CD4-positive, alpha-beta T cell treated with Interleukin-2 at 100 ng/mL for 4 hours (primary cell): ENCODE results near the gene PRR29.
"Not testable (repeated sequence)": the region's sequence is repeated elsewhere in the genome, so short reads cannot be mapped to it uniquely, and the experiment has no call there.

Experiments used
- DNase-seq: peaks from one replicate; pipeline ENCODE4 v3.0.0-alpha.2; 2020; ENCODE audit warnings: low spot score

PRR29 gene

DNA sequence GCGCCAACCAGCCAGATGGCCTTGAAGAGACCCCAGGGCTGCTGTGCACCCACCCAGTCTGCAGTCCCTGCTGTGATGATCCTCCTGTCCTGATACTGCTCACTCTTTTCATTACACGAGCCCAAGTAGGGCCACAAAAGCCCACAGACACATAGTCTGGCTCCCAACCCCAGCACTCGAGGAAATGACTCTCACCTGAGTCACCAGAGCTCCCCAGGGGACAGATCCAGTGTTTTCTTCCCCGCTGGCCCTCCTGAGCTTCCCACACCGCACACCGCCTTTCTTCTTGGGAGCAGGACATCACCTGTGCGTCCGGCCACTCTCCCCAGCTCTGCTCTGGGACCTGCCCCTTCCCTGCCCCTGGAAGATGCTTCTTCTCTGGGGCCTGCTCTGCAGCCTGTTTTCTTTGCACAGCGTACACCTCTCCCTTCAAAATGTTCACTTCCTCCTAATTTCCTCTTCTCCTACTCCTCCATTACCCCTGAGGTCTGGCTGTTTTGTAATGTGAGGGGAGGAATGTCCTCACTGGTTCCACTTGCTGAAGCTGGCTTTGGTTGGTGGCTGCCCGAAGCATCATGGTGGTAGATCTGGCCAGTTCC, 23.5 kb upstream of the PRR29 start:
- DNase-seq: no peak

DNA sequence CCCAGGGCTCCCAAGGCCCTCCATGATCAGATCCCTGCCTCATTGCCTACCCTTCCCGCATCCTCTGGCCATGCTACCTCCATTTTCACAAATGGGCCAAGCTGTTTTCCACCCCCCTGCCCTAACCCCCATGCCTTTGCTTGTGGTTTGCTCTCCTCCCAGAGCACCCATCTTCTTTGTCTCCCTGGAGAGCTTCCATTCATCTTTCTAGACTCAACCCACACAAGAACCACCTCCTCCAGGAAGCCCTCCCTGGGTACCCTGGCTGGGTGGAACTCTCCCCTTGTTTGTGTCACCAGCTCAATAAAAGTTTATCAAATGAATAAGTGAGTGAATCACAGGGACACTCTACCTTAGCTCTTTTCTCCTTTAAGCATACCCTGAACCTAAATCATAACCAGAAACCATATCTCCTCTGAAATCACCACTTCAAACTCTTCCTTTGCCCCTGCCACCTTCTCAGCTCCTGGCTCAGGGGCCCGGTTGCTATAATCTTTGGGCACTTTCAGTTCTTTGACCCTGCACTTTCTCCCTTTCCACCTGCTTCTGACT, 22.5 kb upstream of the PRR29 start:
- no peak for DNase-seq

DNA sequence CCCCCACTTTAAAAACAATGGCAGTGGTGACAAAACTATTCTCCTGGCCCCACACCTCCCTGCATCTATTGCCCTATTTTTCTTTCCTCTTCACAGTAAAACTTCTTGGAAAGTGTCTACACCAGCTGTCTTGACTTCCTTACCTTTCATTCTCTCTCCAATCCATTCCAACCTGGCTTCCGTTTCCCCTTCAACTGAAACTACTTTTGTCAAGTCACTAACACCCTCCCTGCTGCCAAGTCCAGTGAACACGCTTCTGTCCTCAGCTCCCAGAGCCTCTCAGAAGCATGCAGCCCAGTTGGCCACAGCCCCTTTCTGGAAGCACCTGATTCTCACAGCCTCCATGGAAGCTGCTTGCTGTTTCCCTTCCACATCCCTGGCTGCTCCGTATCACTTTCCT, 21.4 kb upstream of the PRR29 start:
- no peak for DNase-seq

DNA sequence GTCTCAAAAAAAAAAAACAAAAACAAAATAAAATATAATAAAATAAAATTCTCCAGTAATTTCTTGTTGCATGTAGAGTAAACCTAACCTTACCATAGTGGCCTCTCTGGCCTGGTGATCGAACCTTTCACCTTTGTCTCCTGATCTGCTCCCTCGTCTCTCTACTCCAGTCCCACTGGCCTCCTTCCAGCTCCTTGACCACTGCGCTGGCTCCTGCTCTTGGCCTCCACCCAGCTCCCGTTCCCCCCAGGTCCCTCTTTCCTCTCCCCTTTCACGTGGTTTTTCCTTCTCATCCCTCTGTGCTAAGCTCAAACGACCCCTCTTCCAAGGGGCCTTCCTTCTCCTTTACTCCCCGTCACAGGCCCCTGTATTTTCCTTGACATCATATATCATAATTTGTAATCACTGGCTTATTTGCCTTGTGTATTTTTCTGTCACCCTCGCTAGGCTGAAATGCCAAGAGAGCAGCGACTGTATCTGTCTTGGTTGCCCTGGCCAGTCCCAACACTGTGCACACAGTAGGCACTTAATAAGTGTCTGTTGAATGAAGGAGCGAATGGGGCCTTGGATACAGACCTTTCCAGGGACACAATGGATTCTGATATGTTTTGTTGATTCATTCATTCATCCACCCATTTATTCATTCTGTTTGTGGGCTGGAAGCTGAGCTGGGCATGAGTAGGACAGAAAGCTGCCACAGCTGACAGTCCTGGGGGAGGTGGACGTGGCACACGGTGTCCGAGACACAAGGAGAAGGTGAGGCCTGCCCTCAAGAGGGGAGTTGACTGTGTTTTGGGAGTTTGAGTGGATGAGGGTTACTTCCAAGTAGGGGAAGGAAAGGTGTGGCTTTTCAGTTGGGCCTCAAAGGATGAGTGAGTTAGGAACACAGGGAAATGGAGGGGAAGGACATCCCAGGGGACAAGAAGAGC, 19.6 kb upstream of the PRR29 start:
- DNase-seq: no peak

DNA sequence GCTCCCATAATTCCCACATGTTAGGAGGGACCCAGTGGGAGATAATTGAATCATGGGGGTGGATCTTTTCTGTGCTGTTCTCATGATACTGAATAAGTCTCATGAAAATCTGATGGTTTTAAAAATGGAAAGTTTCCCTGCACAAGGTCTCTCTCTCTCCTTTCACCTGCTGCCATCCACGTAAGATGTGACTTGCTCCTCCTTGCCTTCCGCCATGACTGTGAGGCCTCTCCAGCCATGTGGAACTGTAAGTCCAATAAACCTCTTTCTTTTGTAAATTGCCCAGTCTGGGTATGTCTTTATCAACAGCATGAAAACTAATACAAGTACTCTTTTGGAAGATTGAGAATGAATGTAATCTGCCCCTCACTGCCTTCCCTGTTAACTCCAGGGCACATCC, 15.5 kb upstream of the PRR29 start:
- not testable (repeated sequence) for DNase-seq

DNA sequence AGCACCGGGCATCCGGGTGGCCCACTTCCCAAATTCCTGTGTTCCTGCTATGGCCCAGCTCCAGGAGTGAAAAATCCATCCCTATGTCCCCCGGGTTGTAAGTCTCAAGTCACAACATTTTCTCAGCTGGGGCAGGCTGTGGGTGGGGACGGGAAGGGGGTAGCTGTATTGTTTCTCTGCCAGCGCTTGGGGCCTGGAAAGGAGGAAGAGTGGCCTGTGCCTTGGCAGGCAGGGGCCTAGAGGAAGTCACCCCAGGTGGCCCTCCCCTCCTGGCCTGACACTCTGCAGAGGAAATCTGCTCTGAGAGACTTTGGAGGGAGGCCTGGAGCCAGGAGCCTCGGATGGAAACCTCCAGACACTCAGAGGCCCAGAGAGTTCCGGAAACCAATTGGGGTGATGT, 14.8 kb upstream of the PRR29 start:
- no peak for DNase-seq

DNA sequence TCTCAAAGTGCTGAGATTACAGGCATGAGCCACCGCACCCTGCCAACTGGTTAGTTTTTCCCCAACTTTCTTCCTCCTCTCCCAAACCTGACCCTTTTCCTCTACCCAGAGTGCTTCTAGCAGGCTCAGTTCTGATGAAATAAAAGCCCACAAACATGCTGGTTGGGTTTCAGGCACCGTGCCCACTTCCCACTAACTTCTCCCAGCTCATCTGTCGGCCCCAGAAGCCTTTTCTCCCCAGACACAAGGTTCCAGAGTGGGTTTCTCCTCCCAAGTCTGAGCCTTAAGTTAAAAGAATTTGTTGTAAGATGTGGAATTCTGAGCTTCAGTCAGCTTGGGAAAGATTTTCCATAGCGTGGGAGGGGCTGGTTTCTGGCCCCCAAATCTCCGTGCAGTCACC, 13.9 kb upstream of the PRR29 start:
- DNase-seq: no peak

DNA sequence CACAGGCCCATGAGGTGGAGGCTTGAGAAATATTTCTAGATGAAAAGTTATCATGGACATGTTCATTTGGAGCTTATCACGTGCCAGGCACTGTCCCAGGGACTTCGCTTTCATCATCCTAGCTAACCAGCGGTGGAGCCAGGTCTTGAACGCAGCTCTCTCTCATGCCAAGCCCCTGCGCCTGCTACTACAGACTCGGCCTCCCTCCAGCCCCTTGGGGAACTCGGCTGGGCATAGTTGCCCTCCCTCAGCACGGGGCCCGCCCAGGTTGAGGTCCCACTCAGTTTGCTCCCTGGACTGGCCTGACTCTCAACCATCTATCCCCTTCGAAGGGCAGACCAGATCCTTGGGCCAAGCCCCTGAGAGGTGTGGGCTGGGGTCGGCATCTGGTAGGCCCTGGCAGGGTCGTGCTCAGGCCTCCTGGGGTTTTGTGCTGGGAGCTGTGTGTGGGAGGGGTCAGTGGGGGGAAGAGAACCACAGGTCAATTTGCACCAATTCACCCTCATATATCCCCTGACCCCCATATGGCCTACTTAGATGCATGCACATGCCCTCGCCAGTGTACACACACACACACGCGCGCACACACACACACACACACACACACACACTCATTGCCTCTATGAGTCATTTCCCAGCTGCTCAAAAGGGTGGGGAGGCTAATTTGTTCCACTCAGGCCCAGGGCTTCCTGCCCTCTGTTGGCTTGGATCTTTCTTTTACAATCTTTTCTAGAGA, 13.3 kb upstream of the PRR29 start:
- DNase-seq: peak; percentile 85

DNA sequence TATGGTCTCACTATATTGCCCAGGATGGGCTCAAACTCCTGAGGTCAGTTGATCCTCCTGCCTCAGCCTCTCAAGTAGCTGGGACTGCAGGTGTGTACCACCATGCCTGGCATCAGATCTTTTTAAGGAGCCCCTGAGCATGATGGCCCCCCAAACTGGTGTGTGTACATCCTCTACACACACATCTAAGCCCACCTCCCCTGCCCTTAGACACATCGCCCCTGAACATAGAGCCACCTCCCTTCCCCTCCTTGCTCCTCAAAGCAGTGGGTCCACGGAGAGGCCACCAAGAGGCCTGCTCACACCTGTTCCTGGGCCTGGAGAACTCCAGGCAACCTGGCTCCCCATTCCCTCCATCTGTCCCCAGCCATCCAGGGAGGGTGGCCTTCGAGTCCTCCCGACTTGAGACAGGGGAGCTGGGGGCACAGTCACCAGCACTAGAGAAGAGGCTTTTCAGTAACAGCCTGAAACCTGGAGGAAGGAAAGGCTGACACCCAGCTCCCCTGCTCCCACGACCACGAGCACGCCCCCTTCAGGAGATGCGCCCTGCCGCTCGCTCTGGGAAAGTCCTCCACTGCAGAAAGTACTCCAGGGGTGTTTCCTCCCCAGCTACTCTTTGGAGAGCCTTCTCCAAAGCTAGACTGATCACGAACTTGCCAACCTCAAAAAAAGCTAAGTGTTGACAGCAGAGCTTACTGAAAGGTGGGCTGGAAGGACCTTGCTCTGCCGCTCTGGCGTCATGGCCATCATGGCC, 12.6 kb upstream of the PRR29 start:
- no peak for DNase-seq

DNA sequence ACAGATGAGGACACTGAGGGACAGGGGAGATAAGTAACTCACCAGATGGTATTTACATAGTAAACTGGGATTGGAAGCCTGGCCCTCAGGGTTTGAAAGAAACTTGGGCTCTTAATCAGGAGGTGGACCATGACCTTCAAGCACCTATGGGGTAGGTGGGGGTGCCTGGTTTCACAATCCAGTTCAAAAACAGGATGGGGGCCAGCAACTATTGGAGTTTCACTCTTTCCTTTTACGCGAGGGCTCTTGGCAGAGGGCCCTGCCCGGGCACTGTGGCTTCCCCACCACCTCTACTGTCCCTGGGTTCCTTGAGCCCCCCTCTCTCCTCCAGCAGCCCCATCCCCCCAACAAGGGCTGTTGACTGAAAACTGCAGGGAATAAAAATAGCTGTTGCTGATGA, 11.3 kb upstream of the PRR29 start:
- no peak for DNase-seq

DNA sequence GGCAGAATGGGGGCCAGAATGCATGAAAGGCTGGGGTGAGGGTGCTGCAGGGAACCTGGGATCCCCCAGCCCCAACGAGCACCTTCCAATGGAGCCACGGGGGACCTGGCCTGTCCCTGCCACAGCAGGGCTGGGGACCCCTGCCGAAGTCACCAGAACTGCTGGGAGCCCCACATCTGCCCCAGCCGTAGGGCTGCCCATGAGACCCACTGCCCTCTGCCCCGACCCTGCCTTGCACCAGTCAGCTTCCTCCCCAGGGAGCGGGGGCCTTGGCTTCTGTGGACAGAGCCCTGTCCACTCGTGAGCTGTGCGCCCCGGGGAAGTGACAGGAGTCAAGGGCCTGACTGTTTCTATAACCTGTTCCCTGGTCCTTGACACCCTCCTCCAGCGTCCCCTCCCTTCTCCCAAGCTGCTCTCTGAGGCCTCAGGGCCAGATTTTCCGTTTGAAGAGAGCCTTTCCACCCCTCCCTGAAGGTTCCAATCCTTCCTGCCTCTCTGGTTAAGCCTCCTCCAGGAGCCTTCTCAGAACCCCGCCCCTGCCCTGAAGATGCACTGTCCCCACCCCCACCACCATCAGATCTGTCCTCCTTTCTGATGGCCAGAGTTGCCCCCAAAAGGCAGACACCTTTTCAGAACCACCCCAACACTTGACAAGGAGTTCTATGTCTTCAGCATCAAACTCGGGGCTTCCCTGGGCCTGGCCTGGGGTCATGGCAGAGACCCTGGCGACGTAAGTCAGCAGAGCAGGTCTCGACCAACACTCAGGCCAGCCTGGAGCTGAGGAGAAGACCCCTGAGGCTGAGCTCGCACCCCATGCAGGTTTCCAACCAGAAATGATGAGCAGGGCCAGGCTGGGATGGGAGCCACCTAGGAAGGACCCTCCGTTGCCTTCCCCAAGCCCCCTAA, 10.7 kb upstream of the PRR29 start:
- DNase-seq: no peak

DNA sequence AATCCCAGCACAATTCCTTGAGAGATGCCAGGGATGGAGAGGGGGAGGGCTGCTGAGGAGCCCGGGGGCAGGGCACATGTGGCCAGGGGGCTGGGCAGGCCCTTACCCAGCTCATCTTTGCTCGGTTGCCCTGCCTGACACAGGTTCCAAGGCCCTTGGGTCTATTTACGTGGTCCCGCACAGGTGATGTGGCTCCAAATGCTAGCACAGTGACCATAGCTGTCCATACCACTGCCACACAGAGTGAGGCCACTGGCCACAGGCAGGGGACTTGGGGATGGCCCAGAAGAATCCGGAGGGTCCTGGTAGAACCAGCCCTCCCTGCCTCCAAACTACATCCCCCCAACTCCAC, 10.0 kb upstream of the PRR29 start:
- DNase-seq: no peak

DNA sequence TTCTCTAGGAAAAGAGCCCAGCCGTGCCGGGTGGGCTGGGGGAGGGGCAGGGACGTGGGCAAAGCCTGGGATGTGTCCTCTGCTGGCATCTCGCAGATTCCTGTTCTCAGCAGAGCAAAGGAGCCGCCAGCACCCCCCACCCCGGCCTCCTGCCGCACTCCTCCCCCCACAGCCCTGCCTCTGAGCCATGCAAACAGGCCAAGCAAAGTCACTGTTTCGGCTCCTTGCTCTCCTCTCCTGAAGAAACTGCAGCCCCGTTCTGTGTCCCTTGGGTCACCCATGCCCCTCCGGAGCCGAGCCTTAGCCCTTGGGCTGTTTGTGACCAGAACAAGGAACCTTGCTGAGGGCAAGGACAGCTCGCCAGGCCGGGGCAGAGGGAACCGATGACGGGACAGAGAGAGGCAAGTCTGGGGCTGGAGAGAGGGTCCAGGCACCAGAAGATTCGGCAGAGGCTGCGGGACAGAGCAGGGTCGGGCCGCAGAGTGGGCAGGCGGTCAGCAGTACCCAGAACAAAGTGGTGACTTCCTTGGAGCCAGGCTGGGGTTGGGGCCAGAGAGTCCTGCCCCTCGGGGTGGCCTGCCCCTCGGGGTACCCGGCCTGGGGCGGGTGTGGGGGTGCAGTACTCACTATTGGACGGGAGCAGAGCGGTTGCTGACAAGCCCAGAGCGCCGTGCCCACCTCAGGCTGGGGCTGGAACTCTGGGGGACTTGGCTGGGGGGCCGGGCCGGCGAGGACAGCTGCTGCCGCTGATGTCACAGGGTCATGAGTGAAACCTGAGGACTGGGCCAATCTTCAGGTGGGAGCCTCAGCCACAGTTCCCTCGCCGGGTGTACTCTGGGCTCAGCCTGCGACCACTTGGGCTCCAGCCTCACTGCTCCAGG, 9.2 kb upstream of the PRR29 start:
- no peak for DNase-seq

DNA sequence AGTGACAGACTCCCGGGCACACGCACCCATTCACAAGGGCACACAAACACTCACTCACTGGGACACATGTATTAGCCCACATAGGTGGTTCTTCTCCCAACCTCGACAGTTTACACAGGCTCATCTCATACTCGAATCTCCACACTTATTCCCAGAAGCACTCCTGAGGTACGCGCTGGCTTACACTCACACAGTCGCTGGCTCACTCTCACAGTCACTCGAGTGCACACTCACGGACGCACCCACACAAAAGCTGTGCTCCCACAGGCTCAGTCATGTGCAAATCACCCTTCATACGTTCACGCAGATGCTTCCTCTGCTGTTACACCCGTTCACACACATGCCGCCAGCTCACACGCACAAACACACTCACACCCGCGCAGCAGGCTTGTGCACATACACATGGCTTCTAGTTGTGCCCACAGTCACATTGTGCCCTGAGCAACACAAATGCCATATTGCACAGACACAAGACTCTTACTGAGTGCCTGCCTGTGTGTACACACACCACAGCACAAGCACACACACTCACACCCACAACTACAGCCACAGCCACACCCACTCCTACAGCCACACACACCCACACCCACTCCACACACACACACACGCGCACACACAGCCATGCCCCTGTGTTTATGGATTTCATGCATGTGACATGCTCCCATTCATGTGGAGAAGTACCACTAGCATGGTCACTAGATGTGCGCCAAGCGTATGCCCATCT, 8.4 kb upstream of the PRR29 start:
- DNase-seq: no peak

DNA sequence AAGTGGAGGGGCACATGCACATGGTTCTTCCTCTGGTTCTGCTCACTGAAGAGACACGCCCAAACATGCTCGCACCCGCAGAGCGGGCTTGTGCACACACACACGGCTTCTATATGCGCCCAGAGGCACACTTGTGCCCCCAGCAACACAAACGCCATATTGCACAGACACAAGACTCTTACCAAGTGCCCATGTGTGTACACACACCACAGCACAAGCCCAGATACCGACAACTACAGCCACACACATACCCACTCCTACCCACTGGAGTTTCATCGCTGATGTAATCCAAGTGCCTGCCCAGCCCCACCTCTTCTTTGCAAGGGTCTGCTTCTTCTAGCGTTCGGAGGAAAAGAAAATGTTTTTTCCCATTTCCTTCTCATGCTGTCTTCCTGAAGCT, 6.5 kb upstream of the PRR29 start:
- no peak for DNase-seq

DNA sequence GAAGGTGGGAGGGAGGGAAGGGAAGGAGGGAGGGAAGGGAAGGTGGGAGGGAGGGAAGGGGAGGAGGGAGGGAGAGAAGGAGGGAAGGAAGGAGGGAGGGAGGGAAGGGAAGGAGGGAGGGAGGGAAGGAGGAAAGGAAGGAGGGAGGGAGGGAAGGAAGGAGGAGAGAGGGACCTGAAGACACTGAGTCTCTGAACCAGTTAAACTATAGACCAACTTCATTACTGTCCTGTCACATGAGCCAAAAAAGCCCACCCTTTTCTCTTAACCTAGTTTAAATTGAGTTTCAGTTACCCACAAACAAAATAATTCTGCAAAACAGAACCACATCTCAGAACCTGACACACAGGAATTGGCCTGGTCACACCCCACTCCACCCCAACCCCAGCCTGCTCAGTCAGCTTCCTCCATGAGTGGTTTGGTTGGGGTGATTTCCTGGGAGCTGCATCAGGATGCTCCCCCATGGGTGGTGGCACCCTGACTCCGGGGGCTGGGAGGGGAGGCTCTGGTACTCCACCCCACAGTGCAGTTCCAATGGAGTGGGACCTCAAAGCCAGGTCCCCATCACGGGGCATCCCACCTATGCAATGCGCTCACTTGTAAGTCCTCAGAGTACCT, 4.7 kb upstream of the PRR29 start:
- peak; percentile 73 for DNase-seq

DNA sequence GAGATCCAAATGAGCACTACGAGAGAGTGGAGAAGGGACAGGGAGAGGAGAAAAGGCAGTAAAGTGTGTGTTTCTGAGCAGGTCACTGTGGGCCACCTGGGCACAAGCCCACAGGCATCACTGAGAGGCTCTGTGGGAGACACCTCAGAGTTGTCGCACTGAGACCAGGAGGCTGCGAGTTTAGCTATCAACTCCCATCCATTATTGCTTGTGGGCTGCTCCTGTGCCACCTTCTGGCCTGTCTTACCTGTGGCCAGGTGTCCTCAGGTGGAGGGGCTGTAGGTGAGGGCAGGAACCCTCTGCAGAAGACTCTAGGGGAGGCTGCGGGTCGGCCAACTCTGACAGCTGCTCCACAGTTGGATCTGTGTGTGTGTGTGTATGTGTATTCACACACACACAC, 2.5 kb upstream of the PRR29 start:
- DNase-seq: no peak

DNA sequence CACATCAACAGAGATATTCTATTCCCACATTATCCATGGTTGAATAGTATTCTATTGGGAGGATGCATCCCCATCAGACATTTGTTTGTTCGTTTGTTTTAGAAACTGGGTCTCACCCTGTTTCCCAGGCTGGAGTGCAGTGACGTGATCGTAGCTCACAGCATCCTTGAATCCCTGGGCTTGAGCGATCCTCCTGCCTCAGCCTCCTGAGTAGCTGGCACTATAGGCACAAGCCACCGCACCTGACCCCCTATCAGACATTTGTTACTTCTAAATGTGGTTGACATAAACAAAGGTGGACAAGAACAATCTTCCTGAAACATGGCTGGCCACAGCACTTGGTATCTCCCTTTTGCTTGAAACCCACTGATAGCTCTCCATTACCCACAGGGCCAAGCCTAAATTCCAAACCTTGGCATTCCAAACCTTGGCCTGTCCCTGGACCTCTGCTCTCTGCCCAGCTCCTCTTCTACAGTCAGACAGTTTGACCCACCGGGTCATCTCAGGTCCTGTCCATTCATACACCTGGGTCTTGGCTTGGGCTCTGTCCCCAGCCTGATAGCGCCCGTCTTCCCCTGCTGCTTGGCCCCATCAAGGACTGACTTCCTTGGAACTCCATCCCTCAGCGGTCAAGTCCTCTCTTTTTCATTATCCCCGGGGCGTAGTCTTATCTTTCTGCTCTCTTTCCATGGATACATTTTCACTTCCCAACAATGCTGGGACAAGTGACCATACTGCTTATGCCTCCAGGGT, 1.5 kb upstream of the PRR29 start:
- DNase-seq: no peak
